ENCODE data around the gene R3HDM2. TPM values are rescaled to one million over a fixed set of nuclear protein-coding genes. Genes with fewer than 3 reads are reported as not detected.
A peak's percentile ranks its signal among the peaks of the same experiment; 100 is the strongest.

R3HDM2 gene
- total and polyA plus RNA-seq, 2 of the 13 experiments (the other 11 are each of a cell fraction or from before 2014, with no cell fraction given) = 11.1 to 23.5 TPM

GRCh38 chr12:57368349-57369095, 62.3 kb downstream of the R3HDM2 start (continued):
- TF ChIP-seq GZF1 (CRISPR knock-in tag; IDR thresholded peaks at IDR 0.05) (no peak), ZNF800 (CRISPR knock-in tag; IDR thresholded peaks at IDR 0.05) (no peak), ZNF644 (CRISPR knock-in tag; IDR thresholded peaks at IDR 0.05; ENCODE audit: low read depth) (peak; percentile 86), CENPT (CRISPR knock-in tag; IDR thresholded peaks at IDR 0.05; ENCODE audit: low read depth) (no peak), ZKSCAN8 (CRISPR knock-in tag; IDR thresholded peaks at IDR 0.05; ENCODE audit: borderline replicate concordance) (no peak), CREB3 (CRISPR knock-in tag; IDR thresholded peaks at IDR 0.05) (no peak), YEATS2 (CRISPR knock-in tag; IDR thresholded peaks at IDR 0.05; ENCODE audit: borderline replicate concordance) (no peak), ETV5 (CRISPR knock-in tag; IDR thresholded peaks at IDR 0.05; ENCODE audit: borderline replicate concordance) (no peak), KLF13 (CRISPR knock-in tag; IDR thresholded peaks at IDR 0.05) (no peak), BATF2 (CRISPR knock-in tag; IDR thresholded peaks at IDR 0.05) (no peak), NR1H2 (CRISPR knock-in tag; IDR thresholded peaks at IDR 0.05; ENCODE audit: borderline replicate concordance, low read depth) (no peak), EEA1 (CRISPR knock-in tag; IDR thresholded peaks at IDR 0.05; ENCODE audit: borderline replicate concordance) (no peak), PRDM10 (CRISPR knock-in tag; IDR thresholded peaks at IDR 0.05; ENCODE audit: low read depth) (no peak), ZFP41 (CRISPR knock-in tag; IDR thresholded peaks at IDR 0.05; ENCODE audit: borderline replicate concordance) (no peak), E2F1 (CRISPR knock-in tag; IDR thresholded peaks at IDR 0.05) (no peak), HNF1B (CRISPR knock-in tag; IDR thresholded peaks at IDR 0.05) (no peak), ZNF44 (CRISPR knock-in tag; IDR thresholded peaks at IDR 0.05) (no peak), MXD3 (CRISPR knock-in tag; IDR thresholded peaks at IDR 0.05) (no peak)
